A673 (cell line): ENCODE measurements around the gene MYMK. TPM values are rescaled to one million over a fixed set of nuclear protein-coding genes. Genes with fewer than 3 reads are reported as not detected.

Source experiments
- BruUV-seq: library from RNA; stranded (reverse); fragments of 400-500 nt; replicated peaks from 2 replicates; lab custom pipeline; 2021; lab: Mats Ljungman, UMichigan
- CTCF ChIA-PET: fragments of 300-600 bp; sonication (Branson Sonifier 250); formaldehyde crosslinking; loops from one replicate; lab custom pipeline; 2022; ENCODE audit warnings: antibody characterized with exemption; lab: Charles Lee
- POLR2A ChIA-PET: fragments of 300-600 bp; sonication (Branson Sonifier 250); formaldehyde crosslinking; loops from one replicate; lab custom pipeline; 2022; ENCODE audit warnings: antibody characterized with exemption; ENCODE audit not compliant: low non-redundant PET; lab: Charles Lee
- DNase-seq: peaks from one replicate; pipeline ENCODE4 v3.0.0-alpha.2; 2015; ENCODE audit warnings: low spot score
- H3K27ac ChIP-seq: fragments of 200-600 bp; sonication (generic); 2 replicates; pipeline ENCODE4 v1.5.1; 2016; ENCODE audit warnings: mixed run types, low read depth, mild to moderate bottlenecking, mixed read lengths, antibody characterized with exemption, low read length; ENCODE audit not compliant: poor library complexity, severe bottlenecking
- H3K27me3 ChIP-seq: fragments of 200-600 bp; sonication (generic); replicated peaks from 2 replicates; pipeline ENCODE4 v1.6.1; 2017; ENCODE audit warnings: mixed run types, low read depth, mild to moderate bottlenecking, mixed read lengths, antibody characterized with exemption, low read length; ENCODE audit not compliant: insufficient read depth, poor library complexity
- H3K36me3 ChIP-seq: fragments of 200-600 bp; sonication (generic); 2 replicates; pipeline ENCODE4 v1.6.1; 2016; ENCODE audit warnings: mixed run types, mild to moderate bottlenecking, mixed read lengths, antibody characterized with exemption, low read length; ENCODE audit not compliant: insufficient read depth, poor library complexity, severe bottlenecking
- H3K4me1 ChIP-seq: fragments of 200-600 bp; sonication (generic); 2 replicates; pipeline ENCODE4 v1.6.1; 2017; ENCODE audit warnings: mixed run types, mild to moderate bottlenecking, mixed read lengths, antibody characterized with exemption, low read length; ENCODE audit not compliant: insufficient read depth, poor library complexity, severe bottlenecking
- H3K4me3 ChIP-seq: fragments of 200-600 bp; sonication (generic); 2 replicates; pipeline ENCODE4 v1.5.1; 2016; ENCODE audit warnings: low read depth, mixed run types, mild to moderate bottlenecking, mixed read lengths, low read length; ENCODE audit not compliant: poor library complexity, severe bottlenecking
- H3K9me3 ChIP-seq: fragments of 200-600 bp; sonication (generic); 2 replicates; pipeline ENCODE4 v1.6.1; 2016; ENCODE audit warnings: mixed run types, low read depth, mild to moderate bottlenecking, mixed read lengths, antibody characterized with exemption, low read length; ENCODE audit not compliant: poor library complexity, severe bottlenecking
- EZH2 ChIP-seq: fragments of 200-600 bp; sonication (generic); IDR thresholded peaks from 2 replicates; pipeline ENCODE4 v1.6.1; 2017; ENCODE audit warnings: borderline replicate concordance, low read depth, mild to moderate bottlenecking, mixed read lengths, antibody characterized with exemption, low read length; ENCODE audit not compliant: poor library complexity, severe bottlenecking
- intact Hi-C: fragments of 100-400 bp; cut with micrococcal nuclease; formaldehyde crosslinking; loops from one replicate; pipeline ENCODE4 v1.10.0; 2022; ENCODE audit not compliant: unreplicated experiment
- total RNA-seq: library from RNA; stranded (reverse); gene quantifications from 2 replicates; pipeline ENCODE4 v1.2.3, GENCODE V29; 2021
- TF ChIP-seq, protein P1 (sequence below): fragments of 300-800, 200-600 bp; sonication (generic); conservative IDR thresholded peaks from 2 replicates; pipeline ENCODE4 v1.5.1; 2017; ENCODE audit warnings: low read depth, mild to moderate bottlenecking, antibody characterized with exemption, low read length, moderate library complexity, mixed read lengths

The MYMK gene
- total RNA-seq, 1 experiment from 2014 or later = not detected

GRCh38 chr9:133472753-133473378 is 51.9 kb downstream of the MYMK start:
- ChIA-PET CTCF (no interaction called here), POLR2A (no interaction called here)
- Histone ChIP-seq H3K4me3 (no peak overlapping the region), H3K36me3 (no peaks in the 10 kb centered on the region), H3K4me1 (no peaks in the 10 kb centered on the region), H3K9me3 (no peaks in the 10 kb centered on the region), H3K27me3 (no peaks in the 10 kb centered on the region), H3K27ac (no peak overlapping the region)
- DNase-seq = no peak
- no TSS peak for BruUV-seq
- intact Hi-C loops = no loop called here
- TF ChIP-seq, protein P1, sequence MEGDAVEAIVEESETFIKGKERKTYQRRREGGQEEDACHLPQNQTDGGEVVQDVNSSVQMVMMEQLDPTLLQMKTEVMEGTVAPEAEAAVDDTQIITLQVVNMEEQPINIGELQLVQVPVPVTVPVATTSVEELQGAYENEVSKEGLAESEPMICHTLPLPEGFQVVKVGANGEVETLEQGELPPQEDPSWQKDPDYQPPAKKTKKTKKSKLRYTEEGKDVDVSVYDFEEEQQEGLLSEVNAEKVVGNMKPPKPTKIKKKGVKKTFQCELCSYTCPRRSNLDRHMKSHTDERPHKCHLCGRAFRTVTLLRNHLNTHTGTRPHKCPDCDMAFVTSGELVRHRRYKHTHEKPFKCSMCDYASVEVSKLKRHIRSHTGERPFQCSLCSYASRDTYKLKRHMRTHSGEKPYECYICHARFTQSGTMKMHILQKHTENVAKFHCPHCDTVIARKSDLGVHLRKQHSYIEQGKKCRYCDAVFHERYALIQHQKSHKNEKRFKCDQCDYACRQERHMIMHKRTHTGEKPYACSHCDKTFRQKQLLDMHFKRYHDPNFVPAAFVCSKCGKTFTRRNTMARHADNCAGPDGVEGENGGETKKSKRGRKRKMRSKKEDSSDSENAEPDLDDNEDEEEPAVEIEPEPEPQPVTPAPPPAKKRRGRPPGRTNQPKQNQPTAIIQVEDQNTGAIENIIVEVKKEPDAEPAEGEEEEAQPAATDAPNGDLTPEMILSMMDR = no peak
- TF ChIP-seq EZH2 = no peak

GRCh38 chr9:133472277-133472645 is 52.5 kb downstream of the MYMK start:
- CTCF ChIA-PET = no interaction called here
- intact Hi-C loops = no loop called here

DNA sequence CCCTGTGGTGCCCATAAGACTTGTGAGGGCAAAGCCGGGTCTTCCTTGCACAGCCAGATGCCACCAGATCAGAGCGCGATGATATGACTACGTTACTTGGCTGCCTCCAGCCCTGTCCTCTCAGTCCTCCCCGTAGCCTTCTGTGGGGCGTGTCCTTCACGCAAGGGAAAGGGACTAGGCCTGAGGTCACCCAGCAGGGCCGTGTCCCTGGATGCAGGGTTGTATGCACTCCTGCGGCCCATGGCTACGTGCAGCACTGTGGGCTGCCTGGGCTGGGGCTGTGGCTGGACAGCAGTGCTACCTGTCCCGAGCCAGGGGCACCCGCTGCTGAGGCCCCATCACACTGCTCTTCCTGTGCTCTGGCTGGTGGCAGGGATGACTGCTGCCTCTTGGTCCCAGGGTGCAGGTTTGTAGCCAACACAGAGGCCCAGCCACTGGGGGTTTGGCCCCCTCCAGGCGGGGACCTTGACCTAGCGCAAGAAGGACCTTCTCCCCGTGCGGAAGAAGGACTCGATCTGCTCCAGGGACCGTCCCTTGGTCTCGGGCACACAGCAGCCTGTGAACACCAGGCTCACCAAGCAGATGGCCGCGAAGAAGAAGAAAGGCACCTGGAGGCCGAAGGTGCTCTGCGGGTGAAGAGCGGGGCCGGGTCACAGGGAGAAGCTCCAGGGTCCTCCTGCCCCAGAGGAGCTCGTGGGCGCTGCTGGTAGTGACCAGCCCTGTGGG is 53.0 kb downstream of the MYMK start:
- TF ChIP-seq, protein P1 = no peak
- TF ChIP-seq EZH2 = no peak
- H3K9me3 ChIP-seq = no peaks in the 10 kb centered on the region
- no peaks in the 10 kb centered on the region for H3K27me3 ChIP-seq
- BruUV-seq = no TSS peak
- no peak overlapping the region for H3K27ac ChIP-seq
- no peak for DNase-seq
- no peaks in the 10 kb centered on the region for H3K4me1 ChIP-seq
- intact Hi-C loops = no loop called here
- POLR2A ChIA-PET = no interaction called here
- no peak overlapping the region for H3K4me3 ChIP-seq
- CTCF ChIA-PET = interaction anchor here (0.7 kb wide), 1 partner anchor 15 kb away, joined by 7 read pairs; no protein-coding TSS in a partner anchor
- no peaks in the 10 kb centered on the region for H3K36me3 ChIP-seq

More at GRCh38 chr9:133472277-133472645, 52.5 kb downstream of the MYMK start:
- Histone ChIP-seq H3K4me1 (no peaks in the 10 kb centered on the region), H3K27me3 (no peaks in the 10 kb centered on the region), H3K9me3 (no peaks in the 10 kb centered on the region), H3K27ac (no peak overlapping the region), H3K4me3 (no peak overlapping the region), H3K36me3 (no peaks in the 10 kb centered on the region)
- POLR2A ChIA-PET = no interaction called here
- no peak for DNase-seq
- no TSS peak for BruUV-seq
- no peak for TF ChIP-seq EZH2
- TF ChIP-seq, protein P1 = no peak
